ENCODE data around the gene DACT1.

DNA sequence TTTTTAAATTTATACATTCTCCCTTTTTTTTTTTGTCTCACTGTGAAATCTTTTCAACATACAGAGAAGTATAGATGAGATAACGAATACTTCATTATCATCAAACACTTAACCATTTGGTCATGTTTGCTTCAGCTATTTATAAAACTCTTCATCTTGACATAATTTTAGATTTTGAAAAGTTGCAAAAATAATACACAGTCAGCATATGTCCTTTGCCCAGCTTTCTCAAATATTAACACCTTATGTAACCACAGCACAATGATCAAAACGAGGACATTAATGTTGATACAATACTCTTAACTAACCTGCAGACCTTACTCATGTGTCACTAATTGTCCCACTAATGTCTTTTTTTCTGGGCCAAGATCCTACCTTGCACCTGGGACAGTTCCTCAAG lies 36.0 kb downstream of the DACT1 start:
- TF ChIP-seq EZH2 (IDR thresholded peaks at IDR 0.05; ENCODE audit: borderline replicate concordance, insufficient read depth, low read length, poor library complexity, severe bottlenecking) = no peak
- TF ChIP-seq, protein P1, sequence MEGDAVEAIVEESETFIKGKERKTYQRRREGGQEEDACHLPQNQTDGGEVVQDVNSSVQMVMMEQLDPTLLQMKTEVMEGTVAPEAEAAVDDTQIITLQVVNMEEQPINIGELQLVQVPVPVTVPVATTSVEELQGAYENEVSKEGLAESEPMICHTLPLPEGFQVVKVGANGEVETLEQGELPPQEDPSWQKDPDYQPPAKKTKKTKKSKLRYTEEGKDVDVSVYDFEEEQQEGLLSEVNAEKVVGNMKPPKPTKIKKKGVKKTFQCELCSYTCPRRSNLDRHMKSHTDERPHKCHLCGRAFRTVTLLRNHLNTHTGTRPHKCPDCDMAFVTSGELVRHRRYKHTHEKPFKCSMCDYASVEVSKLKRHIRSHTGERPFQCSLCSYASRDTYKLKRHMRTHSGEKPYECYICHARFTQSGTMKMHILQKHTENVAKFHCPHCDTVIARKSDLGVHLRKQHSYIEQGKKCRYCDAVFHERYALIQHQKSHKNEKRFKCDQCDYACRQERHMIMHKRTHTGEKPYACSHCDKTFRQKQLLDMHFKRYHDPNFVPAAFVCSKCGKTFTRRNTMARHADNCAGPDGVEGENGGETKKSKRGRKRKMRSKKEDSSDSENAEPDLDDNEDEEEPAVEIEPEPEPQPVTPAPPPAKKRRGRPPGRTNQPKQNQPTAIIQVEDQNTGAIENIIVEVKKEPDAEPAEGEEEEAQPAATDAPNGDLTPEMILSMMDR (IDR thresholded peaks at IDR 0.05; ENCODE audit: poor library complexity, severe bottlenecking) = no peak
- TF ChIP-seq POLR2AphosphoS5 (IDR thresholded peaks at IDR 0.05) = no peak
- TF ChIP-seq TAF1 (IDR thresholded peaks at IDR 0.05; ENCODE audit: low read depth) = no peak
- no peak for TF ChIP-seq MXI1 (conservative IDR thresholded peaks at IDR 0.05; ENCODE audit: poor library complexity, severe bottlenecking)
- TF ChIP-seq, protein P2, sequence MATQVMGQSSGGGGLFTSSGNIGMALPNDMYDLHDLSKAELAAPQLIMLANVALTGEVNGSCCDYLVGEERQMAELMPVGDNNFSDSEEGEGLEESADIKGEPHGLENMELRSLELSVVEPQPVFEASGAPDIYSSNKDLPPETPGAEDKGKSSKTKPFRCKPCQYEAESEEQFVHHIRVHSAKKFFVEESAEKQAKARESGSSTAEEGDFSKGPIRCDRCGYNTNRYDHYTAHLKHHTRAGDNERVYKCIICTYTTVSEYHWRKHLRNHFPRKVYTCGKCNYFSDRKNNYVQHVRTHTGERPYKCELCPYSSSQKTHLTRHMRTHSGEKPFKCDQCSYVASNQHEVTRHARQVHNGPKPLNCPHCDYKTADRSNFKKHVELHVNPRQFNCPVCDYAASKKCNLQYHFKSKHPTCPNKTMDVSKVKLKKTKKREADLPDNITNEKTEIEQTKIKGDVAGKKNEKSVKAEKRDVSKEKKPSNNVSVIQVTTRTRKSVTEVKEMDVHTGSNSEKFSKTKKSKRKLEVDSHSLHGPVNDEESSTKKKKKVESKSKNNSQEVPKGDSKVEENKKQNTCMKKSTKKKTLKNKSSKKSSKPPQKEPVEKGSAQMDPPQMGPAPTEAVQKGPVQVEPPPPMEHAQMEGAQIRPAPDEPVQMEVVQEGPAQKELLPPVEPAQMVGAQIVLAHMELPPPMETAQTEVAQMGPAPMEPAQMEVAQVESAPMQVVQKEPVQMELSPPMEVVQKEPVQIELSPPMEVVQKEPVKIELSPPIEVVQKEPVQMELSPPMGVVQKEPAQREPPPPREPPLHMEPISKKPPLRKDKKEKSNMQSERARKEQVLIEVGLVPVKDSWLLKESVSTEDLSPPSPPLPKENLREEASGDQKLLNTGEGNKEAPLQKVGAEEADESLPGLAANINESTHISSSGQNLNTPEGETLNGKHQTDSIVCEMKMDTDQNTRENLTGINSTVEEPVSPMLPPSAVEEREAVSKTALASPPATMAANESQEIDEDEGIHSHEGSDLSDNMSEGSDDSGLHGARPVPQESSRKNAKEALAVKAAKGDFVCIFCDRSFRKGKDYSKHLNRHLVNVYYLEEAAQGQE (IDR thresholded peaks at IDR 0.05; ENCODE audit: borderline replicate concordance) = no peak
- TF ChIP-seq SMC3 (conservative IDR thresholded peaks at IDR 0.05; ENCODE audit: poor library complexity) = no peak
- TF ChIP-seq RAD21 (conservative IDR thresholded peaks at IDR 0.05) = no peak
- TF ChIP-seq EP300 (conservative IDR thresholded peaks at IDR 0.05; ENCODE audit: poor library complexity, severe bottlenecking) = no peak
